BJ (cell line): ENCODE measurements around the gene AKT3. TPM values are rescaled to one million over a fixed set of nuclear protein-coding genes. Genes with fewer than 3 reads are reported as not detected.

Experiments
- CTCF ChIA-PET: fragments of 350-600 bp; formaldehyde crosslinking; extraction: SDS; loops from one replicate; lab custom pipeline; 2021; ENCODE audit warnings: antibody characterized with exemption, inconsistent platforms; lab: Yijun Ruan, JAX
- POLR2A ChIA-PET: fragments of 300-600 bp; sonication (Branson Sonifier 250); formaldehyde crosslinking; extraction: SDS; loops from one replicate; lab custom pipeline; 2021; ENCODE audit warnings: antibody characterized with exemption; lab: Charles Lee
- DNase-seq: peaks from one replicate; pipeline ENCODE4 v3.0.0-alpha.2; 2011; ENCODE audit warnings: low read depth
- H3K27me3 ChIP-seq: 2 replicates; pipeline ENCODE4 v1.6.0; 2011; ENCODE audit warnings: low read length; ENCODE audit not compliant: control insufficient read depth, insufficient read depth
- H3K36me3 ChIP-seq: 2 replicates; pipeline ENCODE4 v1.5.1; 2011; ENCODE audit warnings: low read length; ENCODE audit not compliant: control insufficient read depth, insufficient read depth
- H3K4me3 ChIP-seq: 2 replicates; pipeline ENCODE4 v1.5.1; 2011; ENCODE audit warnings: low read depth, mild to moderate bottlenecking, control low read depth, low read length
- CTCF ChIP-seq: IDR thresholded peaks from 2 replicates; pipeline ENCODE4 v1.5.1; 2011; ENCODE audit warnings: low read depth, mild to moderate bottlenecking, control low read depth, inconsistent platforms, low read length, moderate library complexity; ENCODE audit not compliant: insufficient read depth
- polyA plus RNA-seq: library from polyadenylated mRNA; depleted of rRNA; stranded (reverse); fragments of >200 nt; gene quantifications from 2 replicates; pipeline ENCODE4 v1.2.3, GENCODE V29; 2011

The AKT3 gene
- polyA plus RNA-seq, 1 experiment = 23.8 TPM

GRCh38 chr1:243601720-243602119, 248.3 kb downstream of the AKT3 start:
- H3K27me3 ChIP-seq = no peaks in the 10 kb centered on the region
- H3K36me3 ChIP-seq = no peaks in the 10 kb centered on the region
- H3K4me3 ChIP-seq = no peak overlapping the region
- ChIA-PET CTCF (no interaction called here), POLR2A (no interaction called here)
- no peak for DNase-seq
- no peak for TF ChIP-seq CTCF

GRCh38 chr1:243598433-243598832, 251.6 kb downstream of the AKT3 start:
- DNase-seq = peak; percentile 70
- no peaks in the 10 kb centered on the region for H3K36me3 ChIP-seq
- ChIA-PET CTCF (no interaction called here), POLR2A (interaction anchor here (0.7 kb wide), 1 partner anchor 65 kb away, joined by 4 read pairs; no protein-coding TSS in a partner anchor)
- H3K27me3 ChIP-seq = no peaks in the 10 kb centered on the region
- H3K4me3 ChIP-seq = no peak overlapping the region
- TF ChIP-seq CTCF = no peak

- Histone ChIP-seq H3K4me3 (no peak overlapping the region), H3K36me3 (no peaks in the 10 kb centered on the region), H3K27me3 (no peaks in the 10 kb centered on the region)
- no peak for TF ChIP-seq CTCF
- ChIA-PET POLR2A (no interaction called here), CTCF (no interaction called here)
- DNase-seq = no peak
These were observed 252.7 kb downstream of the AKT3 start for GRCh38 chr1:243597383-243597782.

- no peaks in the 10 kb centered on the region for H3K36me3 ChIP-seq
- ChIA-PET CTCF (no interaction called here), POLR2A (no interaction called here)
- H3K27me3 ChIP-seq = no peaks in the 10 kb centered on the region
- peak; percentile 88 for DNase-seq
- no peak overlapping the region for H3K4me3 ChIP-seq
- TF ChIP-seq CTCF = no peak
These were observed 253.5 kb downstream of the AKT3 start for GRCh38 chr1:243596431-243597062.

- ChIA-PET CTCF (no interaction called here), POLR2A (interaction anchor here (0.5 kb wide), 1 partner anchor 66 kb away, joined by 3 read pairs; no protein-coding TSS in a partner anchor)
- TF ChIP-seq CTCF = no peak
- Histone ChIP-seq H3K4me3 (no peak overlapping the region), H3K36me3 (no peaks in the 10 kb centered on the region), H3K27me3 (no peaks in the 10 kb centered on the region)
- DNase-seq = no peak
These were observed 254.4 kb downstream of the AKT3 start for GRCh38 chr1:243595527-243596210.
